K562 (cell line): ENCODE measurements around the gene CELA1.

Experiments
- ELF4 ChIP-seq: fragments of 450-650 bp; formaldehyde crosslinking; IDR thresholded peaks from 2 replicates; pipeline ENCODE4 v1.4.0; 2022; ENCODE audit warnings: missing genetic modification characterization
- ERF ChIP-seq: fragments of 450-650 bp; formaldehyde crosslinking; IDR thresholded peaks from 2 replicates; pipeline ENCODE4 v1.4.0; 2020; ENCODE audit warnings: mild to moderate bottlenecking, mixed read lengths
- PCBP2 ChIP-seq: fragments of 200-400 bp; formaldehyde crosslinking; IDR thresholded peaks from 2 replicates; pipeline ENCODE4 v1.6.1; 2018; ENCODE audit warnings: low read length, low read depth, mild to moderate bottlenecking, moderate library complexity; ENCODE audit not compliant: poor library complexity, severe bottlenecking
- POLR2AphosphoS5 ChIP-seq: IDR thresholded peaks from 2 replicates; pipeline ENCODE4 v1.6.1; 2011; ENCODE audit warnings: mild to moderate bottlenecking, low read depth, low read length, moderate library complexity; ENCODE audit not compliant: control insufficient read depth, insufficient read depth
- POLR3A ChIP-seq: IDR thresholded peaks from 2 replicates; pipeline ENCODE4 v1.6.1; 2011; ENCODE audit warnings: borderline replicate concordance, mild to moderate bottlenecking, moderate library complexity; ENCODE audit not compliant: insufficient read length, insufficient read depth; ENCODE audit errors: extremely low read depth
- RBM25 ChIP-seq: fragments of 200-400 bp; formaldehyde crosslinking; IDR thresholded peaks from 2 replicates; pipeline ENCODE4 v1.6.1; 2018; ENCODE audit warnings: low read length, low read depth, moderate library complexity; ENCODE audit not compliant: severe bottlenecking
- TF ChIP-seq, protein P1 (sequence below), 3 experiments: IDR thresholded peaks in 2 of 3; conservative IDR thresholded peaks in 1 of 3; 2 replicates each; pipeline ENCODE4 v1.5.1; 2011 to 2012; ENCODE audit warnings: low read length in 3 of 3, mild to moderate bottlenecking in 3 of 3, control low read depth in 2 of 3, improper control_type of control experiment in 1 of 3, inconsistent platforms in 1 of 3, low read depth in 1 of 3, mixed read lengths in 1 of 3, moderate library complexity in 1 of 3; ENCODE audit not compliant: insufficient read depth in 2 of 3

GRCh38 chr12:51306507-51306906 is 40.0 kb downstream of the CELA1 start:
- TF ChIP-seq RBM25 (no peak), PCBP2 (no peak), ERF (CRISPR knock-in tag) (no peak), POLR2AphosphoS5 (no peak), POLR3A (no peak), ELF4 (CRISPR knock-in tag) (no peak)
- TF ChIP-seq, protein P1, sequence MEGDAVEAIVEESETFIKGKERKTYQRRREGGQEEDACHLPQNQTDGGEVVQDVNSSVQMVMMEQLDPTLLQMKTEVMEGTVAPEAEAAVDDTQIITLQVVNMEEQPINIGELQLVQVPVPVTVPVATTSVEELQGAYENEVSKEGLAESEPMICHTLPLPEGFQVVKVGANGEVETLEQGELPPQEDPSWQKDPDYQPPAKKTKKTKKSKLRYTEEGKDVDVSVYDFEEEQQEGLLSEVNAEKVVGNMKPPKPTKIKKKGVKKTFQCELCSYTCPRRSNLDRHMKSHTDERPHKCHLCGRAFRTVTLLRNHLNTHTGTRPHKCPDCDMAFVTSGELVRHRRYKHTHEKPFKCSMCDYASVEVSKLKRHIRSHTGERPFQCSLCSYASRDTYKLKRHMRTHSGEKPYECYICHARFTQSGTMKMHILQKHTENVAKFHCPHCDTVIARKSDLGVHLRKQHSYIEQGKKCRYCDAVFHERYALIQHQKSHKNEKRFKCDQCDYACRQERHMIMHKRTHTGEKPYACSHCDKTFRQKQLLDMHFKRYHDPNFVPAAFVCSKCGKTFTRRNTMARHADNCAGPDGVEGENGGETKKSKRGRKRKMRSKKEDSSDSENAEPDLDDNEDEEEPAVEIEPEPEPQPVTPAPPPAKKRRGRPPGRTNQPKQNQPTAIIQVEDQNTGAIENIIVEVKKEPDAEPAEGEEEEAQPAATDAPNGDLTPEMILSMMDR (IDR thresholded peaks at IDR 0.05 in 2 of 3, conservative IDR thresholded peaks at IDR 0.05 in 1 of 3; ENCODE audit: insufficient read depth in 2 of 3, low read depth in 1 of 3, low read length in 3 of 3), result no peak
